ENCODE data around the gene CSNK1E. TPM values are rescaled to one million over a fixed set of nuclear protein-coding genes. Genes with fewer than 3 reads are reported as not detected.

Gene CSNK1E
- total and polyA plus RNA-seq, 9 of the 15 experiments (the other 6 are each of a cell fraction or from before 2014, with no cell fraction given) = 2.7 to 70.0 (median 41.3) TPM

GRCh38 chr22:38244106-38244505, 73.1 kb downstream of the CSNK1E start (continued):
- TF ChIP-seq ELK3 (CRISPR knock-in tag; IDR thresholded peaks at IDR 0.05) = no peak

- ATAC-seq = no peak
- Histone ChIP-seq H2AFZ (ENCODE audit: low read depth, low read length) (no peak overlapping the region), H3K4me3 (no peak overlapping the region), H3K9me3 (replicated peaks; ENCODE audit: control insufficient read depth, insufficient read depth, low read depth, low read length) (no peaks in the 10 kb centered on the region), H3K4me2 (ENCODE audit: insufficient read depth, low read length) (no peak overlapping the region), H4K20me1 (replicated peaks; ENCODE audit: control insufficient read depth, insufficient read depth, low read length) (0 out of 2 replicates have a peak, but pooled peaks cover 2% of the 10 kb centered on the region), H3K27ac (ENCODE audit: extremely low read depth, low read depth, low read length) (no peak overlapping the region), H3K27me3 (ENCODE audit: control insufficient read depth in 2 of 2, insufficient read depth in 2 of 2, low read length in 2 of 2) (no peaks in the 10 kb centered on the region), H3K9me1 (ENCODE audit: control insufficient read depth, insufficient read depth, low read length) (no peaks in the 10 kb centered on the region), H3K79me2 (ENCODE audit: control insufficient read depth, insufficient read depth, low read length) (no peaks in the 10 kb centered on the region), H3K4me1 (replicated peaks in 1 of 2; ENCODE audit: control insufficient read depth in 2 of 2, insufficient read depth in 2 of 2, low read length in 2 of 2) (peaks cover 3 to 10% of the 10 kb centered on the region in 2 experiments; a peak in 3 of 5 replicates), H3K9ac (ENCODE audit: insufficient read depth in 1 of 2, low read depth in 2 of 2, low read length in 2 of 2) (no peak overlapping the region), H3K36me3 (ENCODE audit: control insufficient read depth, insufficient read depth, low read length) (peaks cover 22% of the 10 kb centered on the region; the same call in 2 of the 3 replicates)
- no peak for FAIRE-seq
- WGBS (ENCODE audit: insufficient coverage, low coverage, missing lambda C conversion rate) = 90% methylated on average over 11 of the region's 20 CpGs
- BruUV-seq (replicated peaks) = no TSS peak
- DNase-seq (ENCODE audit: extremely low read depth in 1 of 4, low spot score in 3 of 4) = no peak
- ChIA-PET CTCF (ENCODE audit: low intra/inter-chr PET ratio) (no interaction called here), POLR2A (no interaction called here)
- intact Hi-C loops (cut with micrococcal nuclease) = no loop called here
- in situ Hi-C loops (cut with MboI) = no loop called here
- no peak for TF ChIP-seq ETV5 (CRISPR knock-in tag; IDR thresholded peaks at IDR 0.05; ENCODE audit: low read depth)
- no peak for TF ChIP-seq SUPT5H (IDR thresholded peaks at IDR 0.05)
- TF ChIP-seq JUN (IDR thresholded peaks at IDR 0.05; ENCODE audit: borderline replicate concordance, low read depth, low read length) = no peak
- no peak for TF ChIP-seq JUN (CRISPR knock-in tag; IDR thresholded peaks at IDR 0.05; ENCODE audit: borderline replicate concordance)
- TF ChIP-seq ZNF184 (CRISPR knock-in tag; IDR thresholded peaks at IDR 0.05) = no peak
- no peak for TF ChIP-seq ATF4 (CRISPR knock-in tag; IDR thresholded peaks at IDR 0.05)
- TF ChIP-seq AFF1 (IDR thresholded peaks at IDR 0.05; ENCODE audit: low read depth in 1 of 2, partially characterized antibody in 2 of 2) = no peak
- no peak for TF ChIP-seq SAFB2 (IDR thresholded peaks at IDR 0.05; ENCODE audit: borderline replicate concordance, low read depth, low read length, severe bottlenecking)
Measured at GRCh38 chr22:38243007-38243765, 74.0 kb downstream of the CSNK1E start.
